ENCODE results near the gene PDE8B. TPM values are rescaled to one million over a fixed set of nuclear protein-coding genes. Genes with fewer than 3 reads are reported as not detected.

Gene PDE8B
- total RNA-seq, 1 experiment from 2014 or later, result 0.86 TPM

GRCh38 chr5:77431286-77431685 is 220.8 kb downstream of the PDE8B start:
- Mint-ChIP-seq H3K4me3 (ENCODE audit: unreplicated experiment) (no peak overlapping the region), H3K27me3 (ENCODE audit: insufficient read depth, unreplicated experiment) (no peaks in the 10 kb centered on the region), H3K9me3 (ENCODE audit: unreplicated experiment) (no peaks in the 10 kb centered on the region), H3K4me1 (ENCODE audit: low read depth, unreplicated experiment) (peaks cover 9% of the 10 kb centered on the region), H3K36me3 (ENCODE audit: insufficient read depth, unreplicated experiment) (peaks cover 20% of the 10 kb centered on the region), H3K27ac (ENCODE audit: unreplicated experiment) (no peak overlapping the region)
- DNase-seq, result no peak
- intact Hi-C loops (cut with micrococcal nuclease; ENCODE audit: unreplicated experiment), result no loop called here
- BruUV-seq (replicated peaks), result no TSS peak
- POLR2A ChIA-PET, result no interaction called here
- no peaks in the 10 kb centered on the region for H3K27me3 ChIP-seq (replicated peaks; ENCODE audit: control insufficient read depth, insufficient read depth, low read length)
- no peaks in the 10 kb centered on the region for H3K9me3 ChIP-seq
- H3K4me1 ChIP-seq, result peaks cover 28% of the 10 kb centered on the region
- no peak overlapping the region for H3K4me3 ChIP-seq (ENCODE audit: low read depth, low read length)
- TF ChIP-seq CTCF (IDR thresholded peaks at IDR 0.05; ENCODE audit: insufficient read depth in 1 of 2, low read depth in 1 of 2, low read length in 1 of 2, severe bottlenecking in 1 of 2, unreplicated experiment in 1 of 2), result no peak
- H3K36me3 ChIP-seq (ENCODE audit: control insufficient read depth, insufficient read depth, low read length), result no peaks in the 10 kb centered on the region; the same call in 1 of the 2 replicates
- CTCF ChIA-PET, result no interaction called here

DNA sequence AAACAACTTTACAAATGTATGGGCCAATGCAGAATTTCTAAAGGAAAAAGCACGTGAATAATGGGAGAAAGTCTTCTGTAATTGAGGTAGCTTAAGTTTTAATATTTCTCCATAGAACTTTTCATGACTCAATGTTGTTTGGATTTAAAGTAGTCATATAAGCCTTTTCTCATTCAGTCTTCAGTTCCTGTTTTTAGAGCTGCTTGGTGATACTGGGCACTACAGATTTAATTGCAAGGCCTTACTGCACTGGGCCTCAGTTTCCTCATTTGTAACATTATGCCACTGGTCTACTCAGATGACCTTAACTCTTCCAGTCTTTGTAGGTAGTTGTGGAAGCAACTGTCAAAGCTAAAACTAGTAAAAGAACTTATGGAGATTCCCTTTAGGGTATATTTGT is 221.2 kb downstream of the PDE8B start:
- DNase-seq, result no peak
- no peak overlapping the region for H3K4me3 Mint-ChIP-seq (ENCODE audit: unreplicated experiment)

GRCh38 chr5:77437194-77437593 is 226.7 kb downstream of the PDE8B start:
- Histone ChIP-seq H3K27me3 (replicated peaks; ENCODE audit: control insufficient read depth, insufficient read depth, low read length) (no peaks in the 10 kb centered on the region), H3K9me3 (no peaks in the 10 kb centered on the region), H3K4me3 (ENCODE audit: low read depth, low read length) (no peak overlapping the region), H3K4me1 (peaks cover 5% of the 10 kb centered on the region; the same call in 1 of the 2 replicates), H3K36me3 (ENCODE audit: control insufficient read depth, insufficient read depth, low read length) (no peaks in the 10 kb centered on the region; the same call in 1 of the 2 replicates)
- Mint-ChIP-seq H3K36me3 (ENCODE audit: insufficient read depth, unreplicated experiment) (peaks cover 28% of the 10 kb centered on the region), H3K4me3 (ENCODE audit: unreplicated experiment) (no peak overlapping the region), H3K9me3 (ENCODE audit: unreplicated experiment) (no peaks in the 10 kb centered on the region), H3K4me1 (ENCODE audit: low read depth, unreplicated experiment) (peaks cover 7% of the 10 kb centered on the region), H3K27me3 (ENCODE audit: insufficient read depth, unreplicated experiment) (no peaks in the 10 kb centered on the region), H3K27ac (ENCODE audit: unreplicated experiment) (no peak overlapping the region)
- peak in 1 of 2 experiments; percentile 59 for DNase-seq
- CTCF ChIA-PET, result interaction anchor here (0.6 to 1.9 kb wide), 13 partner anchors 11 to 350 kb away, joined by 3 to 14 read pairs (median 4); partner anchors contain the start of genes WDR41 and ZBED3
- no TSS peak for BruUV-seq (replicated peaks)
- POLR2A ChIA-PET, result no interaction called here
- TF ChIP-seq CTCF (IDR thresholded peaks at IDR 0.05; ENCODE audit: insufficient read depth in 1 of 2, low read depth in 1 of 2, low read length in 1 of 2, severe bottlenecking in 1 of 2, unreplicated experiment in 1 of 2), result peak; percentile 56 to 70
- intact Hi-C loops (cut with micrococcal nuclease; ENCODE audit: unreplicated experiment), result loop anchor here (1.0 to 5.0 kb wide), 5 partner anchors 43 to 570 kb away; no protein-coding TSS in a partner anchor

More for the DNA sequence above, 221.2 kb downstream of the PDE8B start:
- intact Hi-C loops (cut with micrococcal nuclease; ENCODE audit: unreplicated experiment), result no loop called here
- Histone ChIP-seq H3K36me3 (ENCODE audit: control insufficient read depth, insufficient read depth, low read length) (no peaks in the 10 kb centered on the region; the same call in 1 of the 2 replicates), H3K9me3 (no peaks in the 10 kb centered on the region), H3K4me1 (peaks cover 24% of the 10 kb centered on the region), H3K4me3 (ENCODE audit: low read depth, low read length) (no peak overlapping the region), H3K27me3 (replicated peaks; ENCODE audit: control insufficient read depth, insufficient read depth, low read length) (no peaks in the 10 kb centered on the region)
- CTCF ChIA-PET, result no interaction called here
- POLR2A ChIA-PET, result no interaction called here
- no TSS peak for BruUV-seq (replicated peaks)
- Mint-ChIP-seq H3K4me1 (ENCODE audit: low read depth, unreplicated experiment) (peaks cover 7% of the 10 kb centered on the region), H3K9me3 (ENCODE audit: unreplicated experiment) (no peaks in the 10 kb centered on the region), H3K36me3 (ENCODE audit: insufficient read depth, unreplicated experiment) (peaks cover 20% of the 10 kb centered on the region), H3K27me3 (ENCODE audit: insufficient read depth, unreplicated experiment) (no peaks in the 10 kb centered on the region), H3K27ac (ENCODE audit: unreplicated experiment) (no peak overlapping the region)
- TF ChIP-seq CTCF (IDR thresholded peaks at IDR 0.05; ENCODE audit: insufficient read depth in 1 of 2, low read depth in 1 of 2, low read length in 1 of 2, severe bottlenecking in 1 of 2, unreplicated experiment in 1 of 2), result no peak

Measured in Caco-2 (cell line).